ENCODE data around the gene SLC28A1.
"Not testable (repeated sequence)": the region's sequence is repeated elsewhere in the genome, so short reads cannot be mapped to it uniquely, and the experiment has no call there.

Gene SLC28A1

DNA sequence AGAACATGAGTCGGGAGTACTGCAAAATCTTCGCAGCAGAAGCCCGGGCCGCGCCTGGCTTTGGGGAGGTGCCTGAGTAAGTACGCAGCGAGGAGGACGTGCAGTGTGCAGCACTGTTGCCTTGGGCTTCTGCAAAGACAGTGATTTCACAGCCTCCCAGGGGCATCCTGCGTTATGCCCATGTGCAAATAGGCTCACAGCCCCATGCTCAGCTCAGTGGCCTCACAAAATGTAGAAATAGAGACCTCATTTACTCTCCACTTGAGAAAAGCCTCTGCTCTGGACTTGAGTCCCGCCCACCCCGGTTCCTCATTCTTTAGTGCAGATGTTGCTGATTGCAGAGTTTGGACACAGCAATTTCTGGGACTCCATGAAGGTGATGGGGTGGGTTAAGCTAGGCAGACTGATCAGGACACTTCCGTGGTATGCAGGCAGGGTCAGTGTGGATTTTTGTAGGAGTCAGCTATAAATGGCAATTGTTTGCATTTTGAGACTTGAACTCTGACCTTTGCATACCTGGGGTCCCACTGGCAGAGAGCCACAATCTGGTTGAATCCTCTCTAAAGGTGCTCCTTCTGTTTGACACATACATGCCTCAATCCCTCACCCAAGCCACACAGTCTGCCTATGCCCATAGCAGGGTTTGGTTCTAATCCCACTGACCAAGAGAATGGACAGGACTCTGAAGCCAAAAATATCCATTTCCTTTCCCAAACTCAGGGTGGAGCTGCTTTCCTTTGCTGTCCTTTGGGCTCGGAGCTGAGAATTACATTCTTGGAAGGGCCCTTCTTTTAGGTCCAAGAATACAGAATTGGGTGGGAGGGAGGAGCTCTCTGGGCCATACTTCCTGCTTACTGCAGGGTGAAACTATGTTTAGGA is 20.7 kb upstream of the SLC28A1 start:
- peak; percentile 30 for DNase-seq

DNA sequence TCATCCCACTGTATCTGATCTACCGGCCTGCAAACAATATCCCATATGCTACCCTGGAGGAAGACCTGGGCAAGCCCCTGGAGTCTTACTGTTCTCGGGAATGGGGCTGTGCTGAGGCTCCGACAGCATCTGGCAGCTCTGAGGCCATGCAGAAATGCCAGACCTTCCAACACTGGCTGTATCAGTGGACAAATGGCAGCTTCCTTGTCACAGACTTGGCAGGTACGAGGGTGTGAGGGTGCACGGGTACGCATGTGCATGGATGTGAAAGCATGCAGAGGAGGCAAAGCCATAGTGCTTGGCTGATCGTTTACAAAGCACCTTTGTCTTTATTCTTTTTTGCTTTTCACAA is 20.0 kb upstream of the SLC28A1 start:
- no peak for DNase-seq

DNA sequence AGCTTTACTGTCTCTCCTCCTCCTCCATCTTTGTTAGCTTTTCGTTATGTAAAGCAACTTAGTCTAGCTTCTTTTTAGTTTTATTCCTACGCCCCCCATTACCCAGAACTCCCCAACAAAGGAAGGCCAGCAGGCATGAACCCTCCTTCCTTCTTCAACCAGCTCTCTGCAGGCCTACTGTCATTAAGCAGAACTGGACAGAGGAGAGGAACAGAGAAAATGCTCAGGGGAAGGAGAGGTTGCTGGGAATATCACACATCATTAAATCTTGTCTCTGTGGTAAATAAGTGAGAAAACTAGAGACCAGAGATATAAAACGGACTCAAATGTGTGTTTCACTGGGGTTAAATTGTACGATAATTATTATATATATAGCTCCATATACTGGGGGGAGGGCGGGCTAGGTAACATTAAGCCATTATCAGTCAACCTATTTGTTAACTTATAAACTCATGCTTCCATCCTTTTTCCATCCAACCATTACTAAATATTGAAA is 19.3 kb upstream of the SLC28A1 start:
- DNase-seq, result no peak

DNA sequence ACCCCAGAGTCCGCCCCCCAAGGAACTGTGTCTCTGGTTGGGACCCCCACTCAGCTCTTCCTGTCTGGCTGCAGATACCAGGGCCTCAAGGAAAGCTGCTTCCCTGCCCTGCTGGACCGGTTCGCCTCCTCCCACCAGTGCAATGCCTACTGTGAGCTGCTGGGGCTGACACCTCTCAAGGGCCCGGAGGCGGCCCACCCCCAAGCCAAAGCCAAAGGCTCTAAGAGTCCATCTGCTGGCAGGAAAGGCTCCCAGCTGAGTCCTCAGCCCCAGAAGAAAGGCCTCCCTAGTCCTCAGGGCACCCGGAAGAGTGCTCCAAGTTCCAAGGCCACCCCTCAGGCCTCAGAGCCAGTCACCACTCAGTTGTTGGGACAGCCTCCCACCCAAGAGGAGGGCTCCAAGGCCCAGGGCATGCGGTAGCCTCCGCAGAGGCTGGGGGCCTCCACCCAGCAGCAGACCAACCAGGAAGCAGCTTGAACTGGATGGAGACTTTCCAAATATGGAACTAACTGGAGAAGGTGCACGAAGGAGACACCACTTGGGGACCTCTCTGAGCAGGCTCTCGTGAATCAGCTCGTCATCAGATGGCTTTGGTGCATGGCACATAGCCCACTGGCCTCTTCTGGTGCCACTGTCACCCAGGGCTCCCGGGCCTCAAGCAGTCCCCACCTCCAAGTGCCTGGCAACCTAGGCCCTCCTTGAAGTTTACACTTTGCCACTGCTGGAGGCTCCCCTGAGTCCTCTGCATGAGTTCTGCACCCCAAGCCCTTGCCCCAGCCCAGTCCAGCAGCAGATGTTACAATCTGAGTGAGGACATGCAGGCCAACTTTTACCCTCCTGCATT is 16.2 kb upstream of the SLC28A1 start:
- DNase-seq, result no peak

DNA sequence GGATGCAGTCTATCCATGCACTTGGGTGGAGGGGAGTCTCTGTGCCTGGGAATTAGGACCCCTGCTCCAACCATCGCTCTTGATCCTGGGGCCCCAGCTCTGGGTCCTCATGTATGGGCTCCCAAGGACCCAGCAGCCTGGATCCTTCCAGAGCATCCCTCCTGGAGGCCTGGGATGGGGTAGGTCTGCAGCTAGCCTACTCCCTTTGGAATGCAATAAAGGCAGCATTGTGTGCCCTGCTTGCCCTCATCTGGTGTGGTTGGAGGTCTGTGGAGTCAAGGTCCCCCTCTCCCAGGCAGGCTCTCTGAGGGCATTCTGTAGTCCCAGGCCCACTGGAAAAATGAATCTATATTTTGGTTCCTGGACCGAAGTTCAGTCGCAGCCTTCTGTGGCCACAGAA is 15.0 kb upstream of the SLC28A1 start:
- DNase-seq, result no peak

DNA sequence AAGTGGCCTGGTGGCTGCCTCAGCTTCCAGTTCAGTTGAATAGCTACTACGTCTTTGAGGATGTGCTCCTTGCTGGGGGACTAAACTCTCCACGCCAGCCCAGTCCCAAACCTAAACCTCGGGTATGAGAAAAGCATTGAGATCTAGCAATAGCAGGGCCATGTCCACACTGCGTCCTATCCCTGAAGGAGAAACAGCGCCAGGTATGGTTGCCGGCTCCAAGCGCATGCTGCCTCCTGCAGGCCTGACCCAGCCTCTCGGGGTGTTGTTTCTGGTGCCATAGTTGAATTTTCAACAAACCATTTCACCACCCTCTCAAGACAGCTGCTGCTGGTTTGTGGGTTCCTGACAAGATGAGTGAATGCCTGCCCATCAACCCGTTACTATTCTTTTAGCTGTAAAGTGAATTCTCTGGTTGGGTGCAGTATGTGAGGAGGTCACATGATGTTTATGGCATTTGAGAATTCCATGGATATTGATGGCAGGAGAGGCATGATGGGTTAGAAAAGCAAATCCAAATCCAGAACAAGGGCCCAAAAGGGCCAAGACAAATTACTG is 13.0 kb upstream of the SLC28A1 start:
- DNase-seq, result no peak

DNA sequence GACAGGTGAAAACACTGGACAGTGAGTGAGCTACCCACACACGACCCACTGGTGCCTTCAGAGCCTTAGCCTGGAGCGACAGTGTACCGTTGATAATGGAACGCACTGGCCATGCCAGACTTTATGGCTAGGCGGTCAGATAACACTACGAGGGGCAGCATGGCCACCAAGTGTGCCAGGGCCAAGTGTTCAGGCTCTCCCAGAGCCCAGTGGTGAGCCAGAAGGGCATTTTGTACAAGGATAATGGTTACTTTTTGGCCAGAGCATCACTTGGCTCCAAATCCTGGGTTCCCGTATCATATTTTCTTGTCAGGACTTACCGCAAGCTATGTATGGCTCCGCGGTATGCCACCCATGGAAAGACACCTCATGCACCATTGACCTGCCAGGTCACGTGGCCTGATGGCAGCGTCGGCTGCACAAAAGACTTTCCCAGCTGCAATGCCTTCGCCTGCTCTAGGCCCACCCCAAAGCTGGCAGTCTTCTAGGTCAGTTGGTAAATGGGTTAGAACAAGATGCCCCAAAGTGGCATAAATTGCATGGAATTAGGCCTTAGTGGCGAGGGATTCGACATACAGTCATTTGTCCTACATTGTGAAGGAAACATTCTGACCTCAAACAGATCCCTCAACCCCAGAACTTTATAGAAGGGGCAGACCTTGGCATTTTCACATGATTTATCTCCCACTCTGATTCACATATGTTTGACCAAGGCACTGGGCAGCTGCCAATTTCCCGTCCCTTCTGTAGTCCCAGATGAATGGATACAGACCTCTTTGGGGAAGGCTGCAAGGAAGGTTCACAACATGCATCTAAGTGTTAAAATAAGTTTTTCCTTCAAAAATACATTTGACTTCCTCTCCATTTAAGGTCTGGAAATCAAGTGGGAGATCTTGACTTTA is 12.2 kb upstream of the SLC28A1 start:
- DNase-seq, result no peak

DNA sequence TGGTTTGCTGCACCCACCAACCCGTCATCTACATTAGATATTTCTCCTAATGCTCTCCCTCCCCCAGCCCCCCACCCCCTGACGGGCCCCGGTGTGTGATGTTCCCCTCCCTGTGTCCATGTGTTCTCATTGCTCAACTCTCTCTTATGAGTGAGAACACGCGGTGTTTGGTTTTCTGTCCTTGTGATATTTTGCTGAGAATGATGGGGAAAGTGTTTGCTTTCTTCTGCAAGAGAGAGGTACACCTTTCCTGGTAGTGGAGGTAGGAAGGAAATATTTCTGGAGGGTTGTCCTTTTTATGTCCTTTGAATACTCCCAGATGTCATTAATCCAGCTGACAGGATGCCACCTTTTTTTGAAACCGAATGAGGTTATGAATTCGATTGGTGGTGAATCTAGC is 10.5 kb upstream of the SLC28A1 start:
- DNase-seq, result no peak

DNA sequence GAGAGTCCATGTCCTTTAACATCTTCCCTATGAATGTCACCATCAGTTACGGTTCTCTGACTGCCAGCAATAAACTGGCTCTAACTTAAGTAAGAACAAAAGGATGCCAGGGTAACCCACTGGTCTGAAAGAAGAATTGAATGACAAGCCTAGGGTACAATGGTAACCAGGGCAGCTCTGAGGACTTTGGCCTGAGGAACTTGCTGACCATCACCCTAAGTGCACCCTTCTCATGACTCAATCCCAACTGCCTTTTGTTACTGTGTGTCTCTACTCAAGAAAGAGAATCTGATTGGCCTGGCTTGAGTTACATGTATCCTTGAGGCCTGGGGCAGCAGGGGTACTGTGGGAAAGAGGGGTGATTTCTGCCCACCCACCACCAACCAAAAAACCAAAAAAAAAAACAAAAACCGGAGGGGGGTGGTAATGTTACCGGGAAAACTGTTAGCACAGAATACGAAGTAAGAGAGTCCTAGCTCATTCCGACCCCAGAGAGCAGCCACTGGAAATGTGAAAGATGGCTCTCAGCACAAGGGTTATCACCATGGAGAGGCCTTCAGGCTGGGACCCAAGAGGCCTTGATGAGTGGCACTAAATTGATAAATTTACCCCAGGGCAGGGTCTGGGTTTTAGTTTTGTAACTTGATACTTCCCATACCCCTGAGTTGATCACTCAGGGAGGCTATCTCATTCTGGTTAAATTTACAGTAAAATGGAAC is 9.3 kb upstream of the SLC28A1 start:
- DNase-seq, result no peak

DNA sequence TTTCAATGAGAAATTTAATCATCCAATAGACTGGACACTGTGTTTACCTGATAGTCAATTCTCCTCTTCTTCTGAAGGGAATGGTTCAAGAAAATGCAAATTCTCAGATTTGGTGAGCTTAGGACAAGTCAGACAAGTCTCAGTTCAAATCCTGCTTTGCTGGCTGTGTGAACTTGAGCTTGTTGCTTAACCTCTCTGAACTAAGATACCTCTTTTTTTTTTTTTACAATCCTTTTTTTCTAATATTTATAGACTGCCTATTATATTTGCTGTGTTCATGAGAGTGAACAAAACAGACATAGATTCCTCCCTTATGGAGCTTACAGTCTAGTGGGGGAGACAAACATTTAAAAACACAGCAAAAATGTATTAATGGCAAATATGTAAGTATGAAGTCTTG is 8.2 kb upstream of the SLC28A1 start:
- no peak for DNase-seq

DNA sequence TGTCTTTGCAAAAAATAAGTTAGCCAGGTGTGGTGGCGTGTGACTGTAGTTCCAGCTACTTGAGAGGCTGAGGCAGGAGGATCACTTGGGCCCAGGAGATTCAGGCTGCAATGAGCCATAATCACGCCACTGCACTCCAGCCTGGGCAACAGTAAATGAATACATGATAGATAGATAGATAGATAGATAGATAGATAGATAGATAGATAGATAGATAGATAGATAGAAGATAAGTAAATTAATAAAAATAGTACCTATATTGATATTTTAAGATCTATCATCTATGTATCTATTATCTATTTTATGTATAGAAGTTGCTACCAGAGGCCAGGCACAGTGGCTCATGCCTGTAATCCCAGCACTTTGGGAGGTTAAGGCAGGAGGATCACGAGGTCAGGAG is 6.8 kb upstream of the SLC28A1 start:
- not testable (repeated sequence) for DNase-seq

DNA sequence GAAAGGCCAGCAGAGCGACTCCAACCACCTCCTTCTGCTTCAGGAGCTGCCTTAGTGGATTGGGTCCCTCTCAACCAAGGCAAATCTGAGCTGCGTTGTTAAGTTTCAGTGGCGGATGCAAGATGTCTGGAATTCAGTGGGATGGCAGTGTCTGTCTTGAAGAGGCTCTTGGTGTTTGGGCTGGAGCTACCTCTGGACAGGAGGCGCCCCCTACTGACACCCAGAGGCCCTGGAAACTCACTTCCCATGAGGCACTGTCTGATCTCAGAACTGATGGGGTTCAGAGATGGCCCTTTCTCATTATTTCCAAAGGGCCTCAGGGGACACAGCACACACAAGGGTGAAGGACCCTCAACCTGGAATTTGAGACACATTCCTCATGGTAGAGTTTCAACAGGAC is 6.0 kb upstream of the SLC28A1 start:
- peak; percentile 57 for DNase-seq

DNA sequence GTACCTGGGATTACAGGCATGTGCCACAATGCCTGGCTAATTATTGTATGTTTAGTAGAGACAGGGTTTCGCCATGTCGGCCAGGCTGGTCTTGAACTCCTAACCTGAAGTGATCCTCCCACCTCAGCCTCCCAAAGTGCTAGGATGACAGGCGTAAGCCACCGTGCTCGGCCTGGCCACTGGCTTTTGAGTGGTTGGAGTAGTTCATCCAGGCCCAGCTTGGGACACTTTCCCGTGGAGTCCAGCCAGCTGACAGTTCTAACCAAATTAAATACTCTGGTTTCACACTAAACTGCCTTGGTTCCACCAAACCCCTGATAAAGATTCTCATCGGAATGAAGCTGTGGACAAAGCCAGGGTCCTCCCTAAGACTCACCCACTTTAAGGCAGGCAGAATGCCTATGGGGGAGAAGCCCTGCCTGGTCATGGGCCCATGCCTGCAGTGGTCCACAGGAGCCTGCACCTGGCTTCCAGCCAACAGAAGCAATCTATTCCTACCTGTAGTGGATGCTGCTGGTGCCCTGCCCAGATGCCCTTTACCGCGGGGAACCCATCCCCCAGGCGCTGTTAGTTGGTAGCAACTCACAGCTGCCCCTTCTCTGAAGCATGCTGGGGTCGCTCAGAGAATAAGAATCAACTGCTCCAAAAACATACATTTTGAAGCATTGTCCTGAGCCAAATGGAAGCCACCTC is 5.2 kb upstream of the SLC28A1 start:
- DNase-seq, result no peak

DNA sequence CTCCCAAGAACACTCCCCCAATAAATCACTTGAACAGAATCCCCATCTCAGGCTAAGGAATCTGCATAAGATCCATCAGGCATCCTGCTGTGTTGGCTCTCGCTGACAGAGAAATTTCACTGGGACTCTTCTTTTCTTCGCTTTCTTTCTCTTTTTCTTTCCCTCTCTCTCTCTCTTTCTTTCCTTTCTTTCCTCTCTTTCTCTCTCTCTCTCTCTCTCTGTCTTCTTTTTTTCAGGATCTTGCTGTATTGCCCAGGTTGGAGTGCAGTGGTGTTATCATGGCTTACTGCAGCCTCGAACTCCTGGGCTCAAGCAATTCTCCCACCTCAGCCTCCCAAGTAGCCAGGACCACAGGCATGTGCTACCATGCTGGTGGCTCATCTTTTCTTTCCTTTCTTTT is 4.5 kb upstream of the SLC28A1 start:
- DNase-seq, result no peak

DNA sequence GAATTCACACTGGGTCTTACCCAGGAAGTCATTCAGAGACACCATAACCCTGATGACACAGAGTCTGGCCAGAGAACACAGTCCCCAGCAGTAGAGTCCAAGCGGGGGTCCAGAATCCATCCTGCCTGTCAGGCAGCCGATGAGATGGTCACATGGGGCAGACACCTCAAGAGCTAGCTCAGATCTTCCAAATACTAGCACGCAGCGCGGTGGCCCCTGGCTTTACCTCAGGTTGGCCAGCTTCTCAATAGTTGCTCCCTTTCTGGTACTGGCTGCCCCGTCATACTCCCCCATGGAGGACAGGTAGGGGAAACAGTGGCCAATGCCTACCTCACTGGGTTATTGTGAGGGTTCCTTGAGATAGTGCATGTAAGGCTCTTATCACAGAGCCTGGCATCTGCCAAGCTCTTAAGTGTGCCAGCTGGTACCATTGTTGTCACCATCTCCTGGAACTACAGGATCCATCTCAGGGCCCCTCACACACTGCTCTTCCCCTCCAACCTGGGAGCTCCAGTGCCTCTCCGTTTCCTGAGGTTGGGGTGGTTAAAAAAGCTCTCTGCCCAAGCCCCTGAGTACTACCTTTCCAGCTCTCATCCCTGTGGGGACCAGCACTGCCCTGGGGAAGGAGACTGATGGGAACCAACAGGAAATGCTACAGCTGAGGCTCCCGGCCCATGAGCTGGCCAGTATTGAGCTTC is 3.5 kb upstream of the SLC28A1 start:
- DNase-seq, result no peak

DNA sequence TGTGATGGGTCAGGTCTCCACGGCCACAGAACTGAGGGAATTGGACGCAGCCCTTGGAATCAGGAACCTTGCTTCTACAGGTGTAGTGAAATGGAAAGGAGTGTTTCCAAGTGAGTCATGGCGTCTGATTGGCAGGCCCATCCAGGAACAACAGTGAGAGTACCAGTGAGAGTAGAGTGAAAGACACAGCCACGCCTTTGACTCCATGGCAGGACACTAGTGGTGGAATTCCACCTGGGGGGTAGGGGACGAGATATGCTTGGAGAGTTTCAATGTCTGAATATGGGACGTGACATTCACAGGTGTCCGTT is 3.0 kb upstream of the SLC28A1 start:
- no peak for DNase-seq

DNA sequence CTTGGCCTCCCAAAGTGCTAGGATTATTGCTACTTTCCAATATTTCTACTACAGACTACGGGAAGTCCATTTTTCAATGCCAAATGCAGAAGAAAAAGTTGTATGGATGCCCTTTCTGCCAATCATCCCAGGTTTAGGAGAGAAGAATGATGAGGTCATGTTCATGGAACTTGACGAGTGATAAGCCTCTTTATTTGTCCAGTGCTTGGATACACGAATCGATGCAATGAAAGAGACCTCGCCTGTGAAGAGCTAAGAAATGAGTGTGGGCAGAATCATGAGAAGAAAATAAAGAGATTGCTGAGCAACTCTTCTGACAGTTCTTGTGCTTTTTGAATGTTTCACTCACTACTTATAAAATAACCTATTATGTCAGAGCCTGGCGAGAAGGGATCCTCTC is 996 bp upstream of the SLC28A1 start:
- no peak for DNase-seq

DNA sequence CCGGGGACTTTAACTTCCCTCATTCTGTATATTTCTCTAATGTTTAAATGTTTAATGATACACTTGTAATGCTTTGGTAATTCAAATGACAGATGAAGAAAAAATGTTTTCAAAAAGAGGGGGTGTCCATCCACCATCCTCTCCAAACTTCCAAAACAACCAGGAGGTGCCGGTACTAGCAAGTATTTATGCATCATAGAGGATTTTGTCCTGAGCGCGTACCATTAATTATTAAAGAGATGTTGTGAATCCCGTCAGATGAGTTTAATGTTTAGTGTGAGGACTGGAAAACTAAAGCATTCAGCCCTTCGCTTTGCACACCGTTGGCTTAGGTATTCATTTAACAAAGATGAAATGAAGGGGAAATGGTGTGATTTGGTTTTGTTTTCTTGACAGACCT is 1.3 kb downstream of the SLC28A1 start:
- DNase-seq, result no peak

DNA sequence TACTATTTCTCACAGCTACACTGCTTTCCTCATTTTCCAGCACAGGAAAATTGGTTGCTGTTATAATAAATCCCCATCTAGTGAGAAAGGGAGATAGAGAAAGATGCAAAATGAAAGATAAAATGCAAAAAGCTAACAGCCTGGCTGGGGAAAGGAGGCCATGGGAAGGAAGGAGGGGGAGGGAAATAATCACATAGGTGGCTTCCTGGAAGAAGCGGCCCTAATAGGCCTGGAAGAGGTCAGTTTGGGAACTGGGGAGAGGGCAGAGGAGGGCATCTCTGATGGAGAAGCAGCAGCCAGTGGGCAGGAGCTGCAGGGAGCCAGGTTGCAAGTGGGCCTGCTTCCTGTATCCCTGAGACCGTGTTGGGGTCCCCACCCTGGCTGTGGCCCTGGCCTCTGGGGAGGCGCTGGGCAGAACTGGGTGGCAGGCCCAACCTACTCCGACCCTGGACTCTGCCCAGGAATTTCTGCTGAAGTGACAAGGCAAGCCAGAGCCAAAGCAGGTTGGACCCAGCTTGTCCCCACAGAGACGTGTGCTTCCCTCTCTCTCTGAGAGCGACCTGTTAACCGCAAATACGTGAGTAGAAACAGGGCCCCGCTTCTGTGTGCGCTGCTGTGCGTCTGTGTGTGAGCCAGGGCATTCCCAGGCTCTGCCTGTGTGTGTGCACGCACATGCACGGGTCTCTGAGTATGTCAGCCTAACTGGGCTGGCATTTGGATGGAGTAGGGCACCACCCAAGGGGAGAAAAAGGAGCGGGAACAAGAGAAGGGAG is 1.9 kb downstream of the SLC28A1 start:
- DNase-seq, result no peak

DNA sequence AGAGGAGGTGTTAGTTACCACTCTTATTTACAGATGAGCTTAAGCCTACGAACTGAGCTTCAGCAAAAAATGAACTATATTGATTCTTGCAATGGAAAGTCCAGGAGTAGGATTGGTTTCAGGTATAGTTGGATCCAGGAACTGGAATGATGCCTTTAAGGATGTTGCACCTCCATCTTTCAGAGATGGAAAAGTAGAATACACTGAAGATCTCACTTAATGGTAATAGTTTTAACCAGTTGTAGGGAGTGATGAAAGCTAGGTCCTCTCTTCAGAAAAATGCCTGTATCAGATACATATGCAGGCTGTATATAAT is 2.5 kb downstream of the SLC28A1 start:
- no peak for DNase-seq
